Neutrophil (primary cell): Measurements from ENCODE around the gene EFCAB8.

ENCODE experiments used
- H3K27ac ChIP-seq: fragments of 200-600 bp; sonication (generic); 2 replicates; pipeline ENCODE4 v1.5.1; 2016; ENCODE audit warnings: mild to moderate bottlenecking, moderate library complexity
- H3K27me3 ChIP-seq: fragments of 200-600 bp; sonication (generic); 2 replicates; pipeline ENCODE4 v1.6.0; 2016; ENCODE audit warnings: mild to moderate bottlenecking
- H3K36me3 ChIP-seq: fragments of 200-600 bp; sonication (generic); 2 replicates; pipeline ENCODE4 v1.5.1; 2017
- H3K4me1 ChIP-seq, 2 experiments: fragments of 200-600 bp in 1 of 2; sonication (generic) in 1 of 2; 1 replicate in 1 of 2; 2 replicates in 1 of 2; pipeline versions ENCODE4 v1.5.1 to v1.6.1; 2013 to 2016; ENCODE audit warnings: low read depth in 1 of 2, low read length in 1 of 2, mild to moderate bottlenecking in 1 of 2, moderate library complexity in 1 of 2; ENCODE audit not compliant: control insufficient read depth in 1 of 2, insufficient read depth in 1 of 2
- H3K4me3 ChIP-seq, 2 experiments: fragments of 200-600 bp in 1 of 2; sonication (generic) in 1 of 2; 1 replicate in 1 of 2; 2 replicates in 1 of 2; pipeline ENCODE4 v1.5.1; 2013 to 2016; ENCODE audit warnings: low read depth in 1 of 2, low read length in 1 of 2, mild to moderate bottlenecking in 1 of 2, moderate library complexity in 1 of 2
- H3K9me3 ChIP-seq: fragments of 200-600 bp; sonication (generic); 2 replicates; pipeline ENCODE4 v1.5.1; 2016
- CTCF ChIP-seq: fragments of 200-600 bp; sonication (generic); IDR thresholded peaks from 2 replicates; pipeline ENCODE4 v1.5.1; 2016; ENCODE audit warnings: antibody characterized with exemption

Gene EFCAB8

DNA sequence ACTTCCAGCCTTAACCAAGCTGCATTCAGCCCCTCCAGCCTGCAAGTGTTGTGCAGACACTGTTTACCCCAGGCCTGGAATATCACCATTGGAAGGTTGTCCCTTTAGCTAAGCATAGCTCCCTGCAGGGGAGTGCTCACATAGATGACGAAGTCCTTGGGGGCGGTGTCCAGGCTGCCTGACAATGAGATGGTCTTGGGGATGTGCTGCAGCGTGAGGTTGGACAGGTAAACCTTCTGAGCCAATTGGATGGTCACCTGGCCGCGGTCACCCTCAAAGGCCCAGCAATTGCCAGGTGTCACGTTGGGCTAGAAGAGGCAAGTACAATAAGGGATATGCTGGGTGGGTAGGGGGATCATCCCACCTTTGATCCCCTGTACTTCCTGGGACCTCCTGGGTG lies 126.9 kb downstream of the EFCAB8 start:
- no peak for TF ChIP-seq CTCF
- no peaks in the 10 kb centered on the region for H3K9me3 ChIP-seq
- H3K27me3 ChIP-seq, result no peaks in the 10 kb centered on the region
- no peak overlapping the region for H3K27ac ChIP-seq
- no peaks in the 10 kb centered on the region for H3K4me1 ChIP-seq
- H3K36me3 ChIP-seq, result no peaks in the 10 kb centered on the region
- H3K4me3 ChIP-seq, result no peak overlapping the region

- Histone ChIP-seq H3K36me3 (no peaks in the 10 kb centered on the region), H3K4me3 (no peak overlapping the region), H3K9me3 (no peaks in the 10 kb centered on the region), H3K27me3 (no peaks in the 10 kb centered on the region), H3K4me1 (no peaks in the 10 kb centered on the region), H3K27ac (no peak overlapping the region)
- TF ChIP-seq CTCF, result no peak
Observed at GRCh38 chr20:32986331-32986966, 127.7 kb downstream of the EFCAB8 start.

DNA sequence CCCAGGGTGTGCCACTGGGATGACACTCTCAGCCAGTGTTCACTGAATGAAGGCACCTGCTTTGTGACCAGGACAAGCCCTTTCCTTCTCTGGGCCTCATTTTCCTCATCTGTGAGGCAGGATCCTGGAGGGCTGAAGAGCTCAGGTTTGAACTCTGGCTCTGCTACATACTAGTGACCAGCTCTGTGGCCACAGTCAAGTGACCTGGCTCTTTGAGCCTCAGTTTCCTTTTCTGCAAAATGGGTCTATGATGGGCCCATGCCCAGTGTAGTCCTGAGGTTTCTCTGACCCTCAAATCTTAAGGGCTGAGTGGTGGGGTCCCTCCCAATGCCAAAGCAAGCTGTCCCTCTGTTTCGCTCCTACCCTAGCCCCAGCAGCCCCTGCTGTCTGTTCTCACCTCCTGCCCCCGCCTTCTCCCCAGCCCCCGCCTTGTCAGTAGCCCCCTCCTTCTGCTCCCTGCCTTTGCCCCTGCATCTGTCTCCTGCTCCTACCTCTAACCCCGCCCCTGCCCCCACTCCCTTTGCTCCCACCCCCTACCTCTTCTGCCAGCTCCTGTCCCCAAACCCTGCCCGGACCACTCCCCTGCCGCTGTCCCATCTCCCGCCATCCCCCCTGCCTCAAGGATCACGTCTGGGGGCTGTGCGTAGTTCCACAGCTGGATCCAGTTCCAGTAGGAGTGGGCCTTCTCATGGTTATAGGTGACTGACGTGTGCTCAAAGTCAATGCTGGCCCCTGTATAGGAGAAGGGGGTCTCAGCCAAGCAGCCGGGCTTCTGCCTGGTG lies 128.5 kb downstream of the EFCAB8 start:
- Histone ChIP-seq H3K9me3 (no peaks in the 10 kb centered on the region), H3K27ac (no peak overlapping the region), H3K36me3 (no peaks in the 10 kb centered on the region), H3K4me3 (no peak overlapping the region), H3K27me3 (no peaks in the 10 kb centered on the region), H3K4me1 (no peaks in the 10 kb centered on the region)
- TF ChIP-seq CTCF, result no peak

DNA sequence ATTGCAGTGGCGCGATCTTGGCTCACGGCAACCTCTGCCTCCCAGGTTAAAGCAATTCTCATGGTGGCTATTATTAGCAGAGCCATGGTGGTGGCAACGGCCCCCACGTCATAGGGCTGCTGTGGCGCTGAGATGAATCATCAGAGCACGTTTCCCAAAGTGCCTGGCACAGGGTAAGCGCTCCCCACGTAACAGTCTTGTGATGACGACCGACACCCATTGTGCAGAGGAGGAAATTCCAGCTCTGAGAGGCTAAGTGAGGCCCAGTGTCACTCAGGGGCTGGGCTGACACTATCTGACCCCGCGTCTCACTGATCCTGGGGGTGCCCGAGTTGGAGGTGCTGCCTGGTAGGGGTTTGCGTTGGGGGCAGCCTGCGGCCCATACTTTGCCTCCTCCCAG lies 129.3 kb downstream of the EFCAB8 start:
- Histone ChIP-seq H3K4me3 (no peak overlapping the region), H3K36me3 (no peaks in the 10 kb centered on the region), H3K9me3 (no peaks in the 10 kb centered on the region), H3K4me1 (no peaks in the 10 kb centered on the region), H3K27me3 (no peaks in the 10 kb centered on the region), H3K27ac (no peak overlapping the region)
- no peak for TF ChIP-seq CTCF

GRCh38 chr20:32989507-32990283 lies 131.0 kb downstream of the EFCAB8 start:
- H3K9me3 ChIP-seq, result no peaks in the 10 kb centered on the region
- no peak overlapping the region for H3K4me3 ChIP-seq
- no peaks in the 10 kb centered on the region for H3K4me1 ChIP-seq
- H3K27me3 ChIP-seq, result no peaks in the 10 kb centered on the region
- H3K27ac ChIP-seq, result no peak overlapping the region
- TF ChIP-seq CTCF, result no peak
- H3K36me3 ChIP-seq, result no peaks in the 10 kb centered on the region
